CD8-positive, alpha-beta memory T cell (primary cell): ENCODE results near the gene DMKN. TPM values are rescaled to one million over a fixed set of nuclear protein-coding genes. Genes with fewer than 3 reads are reported as not detected.

Experiments
- CTCF ChIA-PET: fragments of 350-600 bp; sonication (Branson Sonifier 250); formaldehyde crosslinking; loops from one replicate; lab custom pipeline; 2021; ENCODE audit warnings: antibody characterized with exemption; lab: Charles Lee
- POLR2A ChIA-PET: fragments of 350-600 bp; sonication (Branson Sonifier 250); formaldehyde crosslinking; loops from one replicate; lab custom pipeline; 2021; ENCODE audit warnings: antibody characterized with exemption; lab: Charles Lee
- DNase-seq, 5 donors: peaks; one replicate each; pipeline versions ENCODE4 v3.0.0 to v3.0.0-alpha.2; 2020 to 2022; ENCODE audit warnings: mixed read lengths in 1 of 5
- H3K27ac ChIP-seq: one replicate; pipeline ENCODE4 v1.7.0; 2013; ENCODE audit warnings: low read depth, mild to moderate bottlenecking, low read length, moderate library complexity
- H3K27me3 ChIP-seq: 2 replicates; pipeline ENCODE4 v1.7.0; 2013; ENCODE audit warnings: low read length, mild to moderate bottlenecking; ENCODE audit not compliant: insufficient read depth, poor library complexity, severe bottlenecking
- H3K36me3 ChIP-seq: 2 replicates; pipeline ENCODE4 v1.7.0; 2013; ENCODE audit warnings: mild to moderate bottlenecking, low read length, moderate library complexity; ENCODE audit not compliant: insufficient read depth
- H3K4me1 ChIP-seq: 2 replicates; pipeline ENCODE4 v1.7.0; 2013; ENCODE audit warnings: mild to moderate bottlenecking, low read length, moderate library complexity; ENCODE audit not compliant: insufficient read depth
- H3K4me3 ChIP-seq: 2 replicates; pipeline ENCODE4 v1.7.0; 2013; ENCODE audit warnings: mild to moderate bottlenecking, low read length
- H3K9me3 ChIP-seq: 2 replicates; pipeline ENCODE4 v1.7.0; 2013; ENCODE audit warnings: mild to moderate bottlenecking, low read length
- H3K27ac Mint-ChIP-seq, 8 donors: one replicate each; pipeline ENCODE4 v1.8.0; 2020 to 2021; ENCODE audit warnings: mixed read lengths in 8 of 8, mild to moderate bottlenecking in 6 of 8, inconsistent platforms in 3 of 8, moderate library complexity in 3 of 8
- H3K27me3 Mint-ChIP-seq, 2 donors: one replicate each; pipeline ENCODE4 v1.8.0; 2020 to 2021; ENCODE audit warnings: mixed read lengths in 2 of 2, mild to moderate bottlenecking in 1 of 2, moderate library complexity in 1 of 2
- H3K36me3 Mint-ChIP-seq, 3 donors: one replicate each; pipeline ENCODE4 v1.8.0; 2020 to 2021; ENCODE audit warnings: mixed read lengths in 3 of 3, inconsistent platforms in 1 of 3, mild to moderate bottlenecking in 1 of 3
- H3K4me1 Mint-ChIP-seq, 3 donors: one replicate each; pipeline ENCODE4 v1.8.0; 2020 to 2021; ENCODE audit warnings: mixed read lengths in 3 of 3, inconsistent platforms in 1 of 3, mild to moderate bottlenecking in 1 of 3
- H3K4me3 Mint-ChIP-seq, 7 donors: one replicate each; pipeline ENCODE4 v1.8.0; 2020 to 2021; ENCODE audit warnings: mixed read lengths in 7 of 7, mild to moderate bottlenecking in 6 of 7, moderate library complexity in 4 of 7, inconsistent platforms in 2 of 7
- H3K9me3 Mint-ChIP-seq, 5 donors: one replicate each; pipeline ENCODE4 v1.8.0; 2020 to 2022; ENCODE audit warnings: mixed read lengths in 5 of 5, mild to moderate bottlenecking in 3 of 5, moderate library complexity in 2 of 5, inconsistent platforms in 1 of 5
- polyA plus RNA-seq: library from polyadenylated mRNA; unstranded; fragments of 300-500 nt; fragmentation: Illumina TruSeq; gene quantifications from one replicate; pipeline ENCODE4 v1.2.3, GENCODE V29; 2021
- total RNA-seq, 2 experiments: library from RNA; stranded (reverse); gene quantifications; one replicate each; pipeline ENCODE4 v1.2.3, GENCODE V29; 2021

Gene DMKN
- total and polyA plus RNA-seq, 3 experiments from 2014 or later, result 1.7 to 10.2 (median 2.2) TPM

DNA sequence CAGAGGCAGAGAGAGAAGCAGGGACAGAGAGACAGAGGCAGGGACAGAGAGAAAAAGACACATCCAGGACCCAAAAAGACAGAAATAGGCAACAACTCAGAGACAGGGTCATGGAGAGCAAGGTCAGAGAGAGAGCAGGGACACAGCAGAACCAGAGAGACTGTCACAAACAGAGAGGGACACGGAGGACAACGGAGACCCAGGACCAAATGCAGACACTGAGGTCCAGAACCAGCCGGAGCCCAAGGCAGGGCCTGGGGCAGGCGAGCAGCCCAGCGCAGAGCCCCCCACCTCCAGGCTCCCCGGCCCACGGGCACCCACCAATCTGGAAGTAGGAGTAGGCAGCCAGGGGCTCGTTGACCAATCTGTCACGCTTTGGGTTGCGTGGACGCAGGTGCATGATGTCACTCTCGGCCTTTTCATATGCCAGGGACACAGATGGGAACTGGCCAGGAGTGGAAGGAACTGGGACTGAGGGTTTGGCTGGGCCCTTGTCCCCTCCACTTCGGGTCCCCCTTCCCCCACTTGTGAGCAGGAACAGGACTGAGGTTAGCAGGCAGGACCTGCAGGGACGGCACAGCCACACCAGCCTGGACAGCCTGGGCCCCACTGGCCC is 40.0 kb upstream of the DMKN start:
- H3K9me3 Mint-ChIP-seq, result no peaks in the 10 kb centered on the region
- Histone ChIP-seq H3K9me3 (no peaks in the 10 kb centered on the region), H3K4me3 (no peak overlapping the region), H3K4me1 (peaks cover 7% of the 10 kb centered on the region), H3K36me3 (no peaks in the 10 kb centered on the region), H3K27me3 (peaks cover under 1% of the 10 kb centered on the region), H3K27ac (no peak overlapping the region)
- ChIA-PET CTCF (no interaction called here), POLR2A (no interaction called here)
- H3K36me3 Mint-ChIP-seq, result peaks cover 3 to 13% (median 4%) of the 10 kb centered on the region in 3 donors
- peak overlapping the region in 1 of 7 donors; percentile 73 for H3K4me3 Mint-ChIP-seq
- H3K27me3 Mint-ChIP-seq, result peaks cover 5 to 18% of the 10 kb centered on the region in 2 donors
- H3K27ac Mint-ChIP-seq, result no peak overlapping the region
- no peak for DNase-seq
- peaks cover 9 to 19% (median 11%) of the 10 kb centered on the region in 3 donors for H3K4me1 Mint-ChIP-seq

DNA sequence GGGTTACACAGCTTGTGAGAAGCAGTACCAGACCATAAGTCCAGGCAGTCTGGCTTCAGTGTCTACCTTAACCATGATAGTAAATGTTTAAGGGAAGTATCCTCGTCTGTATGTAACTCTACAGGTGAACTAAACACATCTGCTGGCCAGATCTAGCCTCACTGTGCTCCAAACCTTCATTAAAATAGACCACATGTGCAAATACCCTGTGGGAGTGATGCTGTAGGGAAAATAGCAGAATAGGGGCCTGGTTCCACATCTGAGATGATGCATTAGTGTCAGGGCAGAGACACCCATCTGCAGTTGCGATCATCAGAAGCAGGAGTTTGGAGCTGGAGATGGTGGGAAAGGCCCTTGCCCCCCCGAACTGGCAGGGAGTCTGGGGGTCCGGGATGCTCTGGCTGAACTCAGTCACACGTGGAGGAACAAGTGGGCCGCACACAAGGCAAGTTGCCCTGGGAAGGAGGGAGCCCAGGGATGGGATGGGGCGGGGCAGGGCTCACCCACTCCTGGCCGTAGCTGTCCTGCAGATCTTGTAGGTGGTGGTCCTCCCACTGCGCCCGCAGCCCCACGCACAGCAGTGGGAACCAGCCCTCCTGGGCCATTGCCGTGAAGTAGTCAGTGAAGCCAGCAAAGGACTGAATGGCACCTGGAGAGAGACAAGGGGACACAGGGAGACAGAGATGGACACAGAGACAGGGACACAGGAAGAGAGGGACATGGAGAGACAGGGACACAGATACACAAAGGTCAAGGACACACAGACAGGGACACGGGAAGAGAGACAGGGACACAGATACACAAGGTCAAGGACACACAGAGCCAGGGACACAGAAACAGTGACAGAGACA is 39.3 kb upstream of the DMKN start:
- Mint-ChIP-seq H3K27me3 (peaks cover 3 to 15% of the 10 kb centered on the region in 2 donors), H3K4me1 (peaks cover 7 to 19% (median 10%) of the 10 kb centered on the region in 3 donors), H3K9me3 (no peaks in the 10 kb centered on the region), H3K36me3 (peaks cover 3 to 16% (median 4%) of the 10 kb centered on the region in 3 donors), H3K27ac (peak overlapping the region in 1 of 8 donors; percentile 12), H3K4me3 (no peak overlapping the region)
- no peaks in the 10 kb centered on the region for H3K4me1 ChIP-seq
- ChIA-PET POLR2A (no interaction called here), CTCF (interaction anchor here (1.3 kb wide), 1 partner anchor 43 kb away, joined by 4 read pairs; no protein-coding TSS in a partner anchor)
- H3K36me3 ChIP-seq, result no peaks in the 10 kb centered on the region
- no peak overlapping the region for H3K27ac ChIP-seq
- no peak for DNase-seq
- H3K9me3 ChIP-seq, result no peaks in the 10 kb centered on the region
- H3K27me3 ChIP-seq, result no peaks in the 10 kb centered on the region
- H3K4me3 ChIP-seq, result no peak overlapping the region

DNA sequence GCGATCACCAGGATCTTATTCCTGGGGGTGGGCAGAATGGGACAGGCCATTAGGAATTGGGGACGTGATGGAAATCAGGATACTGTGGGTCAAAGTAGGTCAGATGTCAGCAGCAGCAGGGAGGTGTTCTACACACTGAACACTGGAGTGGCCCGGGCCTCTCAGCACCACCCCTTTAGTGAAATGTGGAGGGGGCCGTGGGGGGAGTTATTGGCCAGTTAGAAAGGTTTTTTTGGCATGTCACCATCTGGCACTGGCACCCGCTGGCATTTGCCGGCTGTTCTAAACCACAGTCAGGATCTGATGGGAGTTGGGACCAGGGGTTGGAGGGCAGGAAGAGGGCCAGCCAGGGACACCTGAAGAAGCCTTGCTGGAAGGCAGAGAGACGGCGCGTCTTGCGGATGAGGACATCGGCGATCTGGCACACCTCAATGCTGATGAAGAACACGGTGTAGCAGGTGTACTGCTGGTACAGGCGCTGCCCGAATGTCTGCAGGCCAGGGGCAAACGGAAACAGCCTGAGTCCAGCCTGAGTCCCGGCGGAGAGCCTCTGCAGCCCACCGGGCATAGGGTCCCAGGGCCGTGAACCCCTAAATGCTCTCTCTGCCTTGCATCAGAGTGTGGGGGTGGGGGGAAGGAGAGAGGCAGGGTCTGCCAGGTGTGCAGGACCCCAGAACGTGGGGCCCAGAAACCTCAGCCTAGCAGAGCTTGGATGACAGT is 37.8 kb upstream of the DMKN start:
- no peaks in the 10 kb centered on the region for H3K9me3 Mint-ChIP-seq
- CTCF ChIA-PET, result interaction anchor here (1.3 kb wide), 1 partner anchor 41 kb away, joined by 4 read pairs; no protein-coding TSS in a partner anchor

DNA sequence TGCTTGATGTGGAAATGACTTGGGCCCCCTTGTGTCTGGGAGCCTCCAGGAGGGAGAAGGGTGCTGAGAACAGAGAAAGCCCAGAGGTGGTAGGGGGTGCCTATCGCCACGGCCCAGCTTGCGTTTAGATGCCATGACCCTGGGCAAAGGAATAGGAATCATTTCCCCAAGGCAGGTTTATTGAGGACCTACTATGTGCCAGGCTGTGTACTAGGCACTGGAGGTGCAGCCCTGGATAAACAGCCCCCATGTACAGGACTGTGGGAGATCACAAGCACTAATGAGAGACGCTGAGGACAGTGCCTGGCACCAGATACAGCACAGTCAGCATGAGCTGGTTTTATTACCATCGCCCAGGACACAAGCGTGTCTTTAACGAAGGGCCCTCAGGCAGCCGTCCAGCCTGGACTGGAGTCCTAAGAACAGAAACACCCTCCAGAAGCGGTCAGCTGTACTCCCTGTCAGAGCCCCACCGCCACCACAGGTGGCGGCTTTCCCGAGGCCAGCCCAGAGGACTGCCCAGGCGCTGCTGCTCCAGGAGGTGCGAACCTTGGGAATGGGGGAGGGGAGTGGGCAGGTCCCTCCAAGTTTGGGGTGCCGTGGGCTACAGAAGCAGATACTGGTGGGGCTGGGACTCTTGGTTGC is 36.6 kb upstream of the DMKN start:
- Mint-ChIP-seq H3K4me3 (no peak overlapping the region), H3K4me1 (peaks cover 16 to 31% (median 17%) of the 10 kb centered on the region in 3 donors), H3K27ac (no peak overlapping the region), H3K9me3 (no peaks in the 10 kb centered on the region), H3K27me3 (no peaks in the 10 kb centered on the region), H3K36me3 (peaks cover 1 to 21% (median 3%) of the 10 kb centered on the region in 3 donors)
- no peaks in the 10 kb centered on the region for H3K9me3 ChIP-seq
- no peaks in the 10 kb centered on the region for H3K36me3 ChIP-seq
- DNase-seq, result no peak
- ChIA-PET POLR2A (no interaction called here), CTCF (interaction anchor here (1.0 to 1.7 kb wide), 3 partner anchors 9 to 95 kb away, joined by 3 to 4 read pairs (median 3); no protein-coding TSS in a partner anchor)
- peaks cover 12% of the 10 kb centered on the region for H3K4me1 ChIP-seq
- no peaks in the 10 kb centered on the region for H3K27me3 ChIP-seq
- no peak overlapping the region for H3K27ac ChIP-seq
- H3K4me3 ChIP-seq, result no peak overlapping the region

More for the DNA sequence above, 37.8 kb upstream of the DMKN start:
- no peak overlapping the region for H3K27ac ChIP-seq
- H3K4me3 ChIP-seq, result no peak overlapping the region
- no peaks in the 10 kb centered on the region for H3K36me3 ChIP-seq
- peaks cover 0 to 5% of the 10 kb centered on the region in 2 donors for H3K27me3 Mint-ChIP-seq
- POLR2A ChIA-PET, result no interaction called here
- H3K27me3 ChIP-seq, result no peaks in the 10 kb centered on the region
- H3K27ac Mint-ChIP-seq, result peak overlapping the region in 1 of 8 donors; percentile 13
- peaks cover 3 to 18% (median 4%) of the 10 kb centered on the region in 3 donors for H3K36me3 Mint-ChIP-seq
- no peak overlapping the region for H3K4me3 Mint-ChIP-seq
- DNase-seq, result no peak
- no peaks in the 10 kb centered on the region for H3K9me3 ChIP-seq
- peaks cover 12 to 24% (median 14%) of the 10 kb centered on the region in 3 donors for H3K4me1 Mint-ChIP-seq
- H3K4me1 ChIP-seq, result peaks cover 7% of the 10 kb centered on the region

DNA sequence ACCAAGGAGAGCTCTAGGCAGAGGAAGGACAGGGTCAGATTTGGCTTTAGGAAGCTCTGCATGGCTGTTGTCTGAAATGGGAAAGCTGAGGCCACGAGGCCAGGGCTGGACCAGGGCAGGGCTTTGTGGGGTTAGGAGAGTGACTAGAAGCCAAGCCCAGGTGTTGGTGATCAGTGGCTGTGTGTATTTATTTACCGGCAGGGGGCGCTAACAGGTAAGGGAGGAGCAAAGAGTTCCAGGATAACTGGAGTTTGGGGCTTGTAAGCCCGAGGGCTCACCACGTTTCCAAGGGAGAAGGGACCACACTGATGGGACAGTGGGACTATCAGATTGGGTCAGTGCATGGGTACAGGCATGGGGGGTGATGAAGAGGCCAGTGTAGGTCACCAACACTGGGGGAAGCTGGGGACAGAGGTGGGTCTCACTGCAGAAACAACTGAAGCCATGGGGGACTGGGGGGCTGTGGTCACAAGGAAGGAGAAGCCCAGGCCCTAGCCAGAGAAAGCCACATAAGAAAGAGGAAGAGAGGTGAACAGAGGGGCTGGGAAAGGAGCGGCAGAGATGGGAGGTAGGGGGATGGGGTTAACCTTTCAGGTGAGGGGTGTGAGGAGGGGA is 35.8 kb upstream of the DMKN start:
- Histone ChIP-seq H3K4me3 (no peak overlapping the region), H3K27me3 (no peaks in the 10 kb centered on the region), H3K27ac (no peak overlapping the region), H3K36me3 (no peaks in the 10 kb centered on the region), H3K9me3 (no peaks in the 10 kb centered on the region), H3K4me1 (peaks cover 19% of the 10 kb centered on the region)
- peak overlapping the region in 3 of 7 donors; percentile 43 to 60 (median 48) for H3K4me3 Mint-ChIP-seq
- H3K9me3 Mint-ChIP-seq, result no peaks in the 10 kb centered on the region
- ChIA-PET CTCF (interaction anchor here (0.9 to 1.7 kb wide), 6 partner anchors 8 to 96 kb away, joined by 3 to 6 read pairs (median 4); partner anchors contain the start of gene HAUS5), POLR2A (no interaction called here)
- H3K27me3 Mint-ChIP-seq, result no peaks in the 10 kb centered on the region
- H3K27ac Mint-ChIP-seq, result peak overlapping the region in 5 of 8 donors; percentile 8 to 84 (median 64)
- peaks cover 21 to 38% (median 23%) of the 10 kb centered on the region in 3 donors for H3K4me1 Mint-ChIP-seq
- H3K36me3 Mint-ChIP-seq, result peaks cover 1 to 23% (median 3%) of the 10 kb centered on the region in 3 donors
- DNase-seq, result peak; percentile 29 to 67 (median 57)

DNA sequence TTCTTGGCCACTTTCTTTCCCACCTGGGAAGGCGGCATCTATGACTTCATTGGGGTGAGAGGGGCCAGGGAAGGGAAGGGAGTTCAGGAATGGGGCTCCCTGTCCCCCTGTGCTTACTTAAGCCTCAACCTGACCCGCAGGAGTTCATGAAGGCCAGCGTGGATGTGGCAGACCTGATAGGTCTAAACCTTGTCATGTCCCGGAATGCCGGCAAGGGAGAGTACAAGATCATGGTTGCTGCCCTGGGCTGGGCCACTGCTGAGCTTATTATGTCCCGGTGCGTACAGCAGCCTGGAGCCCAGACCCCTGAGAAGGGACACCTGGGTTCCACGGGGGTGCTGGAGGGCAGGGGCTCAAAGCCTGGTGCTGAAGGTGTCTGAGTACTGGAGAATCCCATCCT is 33.1 kb upstream of the DMKN start:
- CTCF ChIA-PET, result no interaction called here
- peak overlapping the region; percentile 75 for H3K27ac ChIP-seq

DNA sequence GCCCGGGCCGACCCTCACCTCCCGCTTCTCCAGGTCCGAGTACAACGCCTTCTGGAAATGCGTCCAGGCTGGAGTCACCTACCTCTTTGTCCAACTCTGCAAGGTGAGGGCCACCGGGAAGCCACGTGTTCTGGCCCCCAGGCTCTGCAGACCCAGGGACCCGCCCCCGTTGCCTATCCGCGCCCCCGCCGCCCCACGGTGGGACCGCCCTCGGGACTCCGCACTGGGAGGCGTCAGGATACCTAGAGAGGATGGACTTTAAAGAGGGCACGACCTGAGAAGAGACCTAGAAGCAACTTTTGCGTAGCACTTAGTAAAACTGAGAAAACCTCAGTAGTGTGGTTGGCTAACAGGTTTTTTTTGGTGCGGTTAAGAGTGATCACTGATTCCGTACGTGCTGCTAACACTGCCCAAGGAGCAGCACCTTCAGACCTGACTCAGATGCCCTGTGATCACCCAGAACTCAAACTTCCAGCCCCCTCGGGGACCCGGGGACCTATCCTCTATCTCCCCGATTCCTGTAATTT is 32.5 kb upstream of the DMKN start:
- no peaks in the 10 kb centered on the region for H3K9me3 ChIP-seq
- H3K4me1 ChIP-seq, result peaks cover 19% of the 10 kb centered on the region
- peak overlapping the region; percentile 75 for H3K27ac ChIP-seq
- peak overlapping the region; percentile 80 to 97 (median 94) for H3K27ac Mint-ChIP-seq
- no peaks in the 10 kb centered on the region for H3K27me3 Mint-ChIP-seq
- H3K4me3 Mint-ChIP-seq, result peak overlapping the region; percentile 84 to 94 (median 87)
- peaks cover 21 to 41% (median 23%) of the 10 kb centered on the region in 3 donors for H3K4me1 Mint-ChIP-seq
- H3K4me3 ChIP-seq, result peak overlapping the region; percentile 76
- peak in 4 of 5 donors; percentile 49 to 64 (median 59) for DNase-seq
- ChIA-PET POLR2A (no interaction called here), CTCF (no interaction called here)
- H3K27me3 ChIP-seq, result no peaks in the 10 kb centered on the region
- H3K36me3 ChIP-seq, result no peaks in the 10 kb centered on the region
- peaks cover 1 to 21% (median 3%) of the 10 kb centered on the region in 3 donors for H3K36me3 Mint-ChIP-seq
- no peaks in the 10 kb centered on the region for H3K9me3 Mint-ChIP-seq

More for the DNA sequence above, 33.1 kb upstream of the DMKN start:
- Histone ChIP-seq H3K4me3 (peak overlapping the region; percentile 76), H3K9me3 (no peaks in the 10 kb centered on the region), H3K27me3 (no peaks in the 10 kb centered on the region), H3K36me3 (no peaks in the 10 kb centered on the region), H3K4me1 (peaks cover 19% of the 10 kb centered on the region)
- Mint-ChIP-seq H3K9me3 (no peaks in the 10 kb centered on the region), H3K27ac (peak overlapping the region; percentile 46 to 97 (median 92)), H3K36me3 (peaks cover 1 to 23% (median 3%) of the 10 kb centered on the region in 3 donors), H3K4me1 (peaks cover 21 to 41% (median 23%) of the 10 kb centered on the region in 3 donors), H3K4me3 (peak overlapping the region; percentile 84 to 94 (median 87)), H3K27me3 (no peaks in the 10 kb centered on the region)
- POLR2A ChIA-PET, result no interaction called here
- no peak for DNase-seq
